G401.6 (cell line): Measurements from ENCODE around the gene COA1.
"Not testable (repeated sequence)": the region's sequence is repeated elsewhere in the genome, so short reads cannot be mapped to it uniquely, and the experiment has no call there.

Source experiments
- FAIRE-seq: peaks from 2 replicates; lab custom pipeline; 2012; peaks lifted over from hg19 to GRCh38; lab: Jason Lieb, UNC

Gene COA1

GRCh38 chr7:43687866-43688265 is 41.5 kb downstream of the COA1 start:
- FAIRE-seq = not testable (repeated sequence)

GRCh38 chr7:43686991-43687390 is 42.3 kb downstream of the COA1 start:
- no peak for FAIRE-seq

- no peak for FAIRE-seq
These were observed 48.6 kb downstream of the COA1 start for GRCh38 chr7:43680736-43681135.

- no peak for FAIRE-seq
These were observed 49.9 kb downstream of the COA1 start for GRCh38 chr7:43679210-43680068.

- FAIRE-seq = no peak
These were observed 51.0 kb downstream of the COA1 start for GRCh38 chr7:43678315-43678714.

- FAIRE-seq = no peak
These were observed 51.5 kb downstream of the COA1 start for GRCh38 chr7:43677864-43678263.

GRCh38 chr7:43674559-43675436 is 54.5 kb downstream of the COA1 start:
- FAIRE-seq = no peak

GRCh38 chr7:43673243-43673976 is 55.9 kb downstream of the COA1 start:
- FAIRE-seq = not testable (repeated sequence)

GRCh38 chr7:43671521-43671920 is 57.8 kb downstream of the COA1 start:
- no peak for FAIRE-seq

- no peak for FAIRE-seq
These were observed 59.8 kb downstream of the COA1 start for GRCh38 chr7:43669286-43670081.

GRCh38 chr7:43668035-43668434 is 61.3 kb downstream of the COA1 start:
- FAIRE-seq = no peak

- no peak for FAIRE-seq
These were observed 62.4 kb downstream of the COA1 start for GRCh38 chr7:43666938-43667337.

GRCh38 chr7:43664681-43665080 is 64.6 kb downstream of the COA1 start:
- FAIRE-seq = no peak

- no peak for FAIRE-seq
These were observed 69.2 kb downstream of the COA1 start for GRCh38 chr7:43660141-43660540.

- FAIRE-seq = no peak
These were observed 69.8 kb downstream of the COA1 start for GRCh38 chr7:43659549-43659896.

GRCh38 chr7:43658718-43659548 is 70.4 kb downstream of the COA1 start:
- no peak for FAIRE-seq

GRCh38 chr7:43656997-43657396 is 72.3 kb downstream of the COA1 start:
- no peak for FAIRE-seq

- no peak for FAIRE-seq
These were observed 73.7 kb downstream of the COA1 start for GRCh38 chr7:43655584-43655983.

GRCh38 chr7:43653891-43654504 is 75.3 kb downstream of the COA1 start:
- no peak for FAIRE-seq

- FAIRE-seq = no peak
These were observed 75.9 kb downstream of the COA1 start for GRCh38 chr7:43653466-43653865.
